GM21619 (cell line): ENCODE measurements around the gene BCAT1.

Source experiments
- ATAC-seq: cut with Tn5 transposase; IDR thresholded peaks from one replicate; pipeline ENCODE4 v1.9.1; 2021; ENCODE audit not compliant: unreplicated experiment

The BCAT1 gene

DNA sequence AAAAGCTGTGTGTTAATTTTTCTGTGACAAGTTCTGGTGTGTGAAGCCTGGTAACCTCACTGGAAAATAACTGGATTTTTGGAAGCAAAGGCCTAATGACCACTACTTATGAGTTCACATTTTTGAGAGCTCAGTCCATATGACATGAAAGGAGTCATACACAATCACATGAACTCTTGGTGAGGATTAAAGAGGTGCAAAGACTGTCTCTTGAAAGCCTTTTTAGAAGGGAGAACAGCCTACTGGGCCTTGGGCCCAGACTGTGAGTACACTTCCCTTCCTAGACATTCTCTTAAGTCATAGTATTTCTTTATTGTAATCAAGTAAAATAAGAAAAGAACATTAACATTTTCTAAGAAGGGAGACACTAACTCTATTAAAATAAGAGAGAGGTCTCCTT lies 176.1 kb downstream of the BCAT1 start:
- ATAC-seq: no peak

DNA sequence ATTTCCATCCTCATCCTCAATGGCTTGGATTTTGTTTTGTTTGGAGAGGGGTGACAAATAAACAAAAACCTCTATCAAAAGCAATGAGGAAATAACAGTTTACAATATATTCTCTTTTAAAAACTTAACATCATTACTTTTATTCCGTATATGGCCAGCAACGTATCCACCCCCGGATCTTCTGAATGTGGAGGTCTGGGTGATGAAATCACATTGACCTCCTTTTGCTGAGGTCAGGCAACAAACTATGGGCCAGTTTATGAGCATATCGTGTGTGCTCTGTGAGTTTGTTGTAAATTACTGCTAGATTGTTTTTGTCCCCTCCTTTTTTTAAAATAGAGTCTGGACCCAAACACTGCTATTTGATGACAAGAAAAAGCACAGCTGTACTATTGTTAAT lies 178.1 kb downstream of the BCAT1 start:
- ATAC-seq: no peak

DNA sequence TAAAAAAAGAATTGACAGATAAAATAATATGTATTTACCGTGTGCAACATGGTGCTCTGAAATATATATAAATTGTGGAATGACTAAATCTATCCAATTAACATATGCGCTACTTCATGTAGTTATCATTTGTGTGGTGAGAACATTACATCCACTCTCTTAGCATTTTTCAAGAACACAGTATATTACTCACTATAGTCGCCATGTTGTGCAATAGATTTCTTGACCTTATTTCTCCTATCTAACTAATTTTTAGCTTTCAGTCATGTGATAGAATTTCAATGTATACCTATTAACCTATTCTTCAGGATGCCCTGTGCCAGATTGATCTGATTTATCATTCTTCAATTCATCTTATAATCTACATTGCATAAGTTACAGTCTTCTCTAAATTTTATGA lies 178.6 kb downstream of the BCAT1 start:
- no peak for ATAC-seq

DNA sequence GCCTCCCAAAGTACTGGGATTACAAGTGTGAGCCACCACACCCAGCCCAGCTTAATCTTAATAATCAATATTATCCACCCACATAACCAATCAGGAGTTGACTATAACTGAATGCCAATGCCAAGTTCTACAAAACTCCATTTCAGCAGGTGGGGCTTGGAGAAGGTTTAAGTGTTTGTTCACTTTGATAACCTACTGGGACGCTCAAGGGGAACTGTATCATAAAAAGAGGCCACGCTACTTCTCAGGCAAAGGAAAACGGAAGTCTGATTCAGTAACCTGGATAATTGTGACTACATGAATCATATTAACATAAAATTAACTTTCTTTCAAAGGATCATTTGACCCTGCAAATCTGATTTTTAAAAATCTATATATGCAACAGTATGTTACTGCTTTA lies 179.2 kb downstream of the BCAT1 start:
- no peak for ATAC-seq

DNA sequence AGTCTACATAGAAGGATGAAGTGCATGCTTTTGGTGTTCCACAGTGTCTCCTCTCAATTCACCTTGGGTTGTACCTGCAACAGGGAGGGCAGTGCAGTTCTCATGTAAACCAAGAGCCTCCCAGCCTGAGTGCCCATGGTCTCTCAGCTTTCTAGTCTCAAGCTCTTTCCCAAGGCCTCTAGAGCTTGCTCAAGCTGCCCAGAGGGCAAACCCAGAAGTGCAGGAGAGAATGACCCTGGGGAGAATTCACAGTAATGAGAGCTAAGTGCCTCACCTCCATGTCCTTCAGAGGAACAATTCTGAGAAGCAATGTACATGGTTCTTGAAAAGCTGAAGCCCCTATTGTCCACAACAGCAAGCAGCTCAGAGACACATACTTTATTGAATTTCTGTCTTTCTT lies 180.5 kb downstream of the BCAT1 start:
- ATAC-seq: no peak

DNA sequence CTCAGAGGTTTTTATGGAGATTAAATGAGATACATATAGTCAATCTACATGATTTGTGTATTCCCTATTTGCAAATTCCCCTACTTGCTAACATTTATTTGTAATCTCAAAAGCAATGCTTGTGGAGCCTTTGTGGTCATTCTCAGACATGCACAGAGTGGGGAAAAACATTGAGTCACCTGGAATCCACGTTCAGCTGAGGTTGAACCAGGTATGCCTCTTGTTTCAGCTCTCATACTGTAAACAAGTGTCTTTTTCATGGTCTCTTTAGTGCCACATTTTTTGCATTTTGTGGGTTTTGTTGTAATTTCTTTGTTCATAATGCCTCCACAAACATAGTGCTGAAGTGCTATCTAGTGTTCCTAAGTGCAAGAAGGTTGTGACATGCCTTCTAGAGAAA lies 181.9 kb downstream of the BCAT1 start:
- ATAC-seq: no peak

DNA sequence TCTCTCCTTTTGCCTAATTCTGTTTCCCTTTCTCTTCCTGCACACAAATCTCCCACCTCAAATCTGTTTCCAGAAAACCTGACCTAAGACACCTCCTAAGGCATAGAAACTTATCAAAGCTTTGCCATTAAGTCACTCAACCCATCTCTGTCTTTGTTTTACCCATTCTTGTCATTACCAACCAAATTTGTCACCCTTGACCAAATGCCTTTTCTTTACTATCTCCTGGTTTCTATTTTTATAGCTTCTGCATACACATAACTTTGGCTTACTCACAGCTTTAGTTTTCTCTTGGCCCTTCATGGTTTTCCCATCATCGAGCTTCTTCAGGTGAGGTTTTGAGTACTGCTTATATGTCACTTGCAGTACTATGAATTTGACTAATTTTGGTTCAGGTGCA lies 184.2 kb downstream of the BCAT1 start:
- no peak for ATAC-seq

DNA sequence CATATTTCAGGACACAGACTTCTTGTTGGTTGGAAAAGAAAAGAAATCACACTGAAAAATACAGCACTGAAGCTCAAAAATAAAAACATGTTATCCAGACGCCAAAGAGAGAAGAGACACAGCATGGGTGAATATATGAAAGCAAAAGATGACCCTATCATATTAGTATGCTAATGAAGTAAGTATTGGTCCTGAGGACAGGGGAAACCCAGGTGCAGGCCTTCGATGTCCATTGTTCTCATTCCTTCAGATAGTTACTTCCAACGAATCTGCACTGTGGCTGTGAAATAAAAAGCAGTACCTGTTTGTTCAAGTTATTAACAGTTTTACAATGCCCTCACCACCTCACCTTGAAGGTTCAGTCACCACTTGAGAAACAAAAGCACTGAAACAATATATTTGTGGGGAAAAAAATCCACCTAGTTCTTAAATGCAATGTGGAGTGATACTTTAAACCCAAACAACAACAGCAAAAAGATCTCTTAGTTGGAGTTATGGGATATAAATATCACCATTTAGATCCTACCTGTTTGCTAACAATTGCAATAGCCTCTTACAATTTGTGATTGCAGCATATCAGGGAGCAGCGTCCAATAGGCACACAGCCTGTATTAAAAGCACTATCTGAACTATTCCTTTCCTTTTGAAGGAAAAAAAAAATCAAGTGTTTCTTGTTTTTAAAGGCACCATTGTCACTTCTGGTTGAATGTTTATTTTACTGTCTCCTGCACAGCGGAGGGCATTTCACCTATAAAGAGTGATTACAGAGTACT lies 188.1 kb downstream of the BCAT1 start:
- ATAC-seq: no peak

DNA sequence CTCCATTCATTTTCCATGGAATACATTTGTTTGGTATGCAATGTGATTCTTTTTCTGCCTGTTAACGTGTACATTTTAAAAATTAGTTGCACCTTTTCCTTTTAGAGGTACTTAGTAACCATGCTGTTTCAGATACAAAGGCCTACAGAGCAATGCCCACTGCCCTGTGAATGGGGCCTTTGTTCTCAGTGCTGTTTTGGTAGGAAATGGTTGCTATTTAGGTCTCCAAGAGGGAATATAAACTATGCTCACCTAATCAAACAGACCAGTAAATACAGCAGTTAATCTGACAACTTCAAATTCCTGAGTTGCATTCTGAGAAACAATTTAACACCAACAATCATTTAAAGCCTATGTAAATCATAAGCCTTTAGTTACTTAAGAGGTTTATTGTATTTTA lies 188.7 kb downstream of the BCAT1 start:
- ATAC-seq: no peak
